Uterus (tissue), 2 donors: ENCODE measurements around the gene FAM217A.

Experiments
- POLR2A ChIP-seq, 2 donors: fragments of 450-650 bp; IDR thresholded peaks; one replicate each; pipeline ENCODE4 v1.6.1; 2016; ENCODE audit warnings: antibody characterized with exemption in 2 of 2, mild to moderate bottlenecking in 1 of 2, moderate library complexity in 1 of 2
- TF ChIP-seq, protein P1 (sequence below), 4 experiments: fragments of 200-600 bp in 2 of 4; fragments of 450-650 bp in 2 of 4; sonication (generic) in 2 of 4; IDR thresholded peaks; one replicate each; pipeline ENCODE4 v1.5.1; 2016 to 2019; ENCODE audit warnings: antibody characterized with exemption in 4 of 4, mild to moderate bottlenecking in 2 of 4, moderate library complexity in 1 of 4

DNA sequence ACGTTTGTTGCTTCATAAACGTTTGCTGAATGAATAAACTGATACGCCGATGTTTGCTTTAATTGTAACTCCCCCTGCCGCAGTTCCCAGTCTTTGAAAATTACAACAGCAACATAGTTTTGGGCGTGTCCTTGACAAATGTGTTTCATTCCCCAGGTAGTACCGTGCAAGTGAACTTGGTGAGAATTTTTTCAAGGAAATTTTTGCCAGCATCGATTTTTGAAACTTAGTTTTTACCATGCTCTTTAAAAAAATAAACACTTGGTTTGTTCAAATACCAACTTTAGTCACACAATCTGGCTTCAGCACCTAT, 60.1 kb downstream of the FAM217A start:
- TF ChIP-seq, protein P1, sequence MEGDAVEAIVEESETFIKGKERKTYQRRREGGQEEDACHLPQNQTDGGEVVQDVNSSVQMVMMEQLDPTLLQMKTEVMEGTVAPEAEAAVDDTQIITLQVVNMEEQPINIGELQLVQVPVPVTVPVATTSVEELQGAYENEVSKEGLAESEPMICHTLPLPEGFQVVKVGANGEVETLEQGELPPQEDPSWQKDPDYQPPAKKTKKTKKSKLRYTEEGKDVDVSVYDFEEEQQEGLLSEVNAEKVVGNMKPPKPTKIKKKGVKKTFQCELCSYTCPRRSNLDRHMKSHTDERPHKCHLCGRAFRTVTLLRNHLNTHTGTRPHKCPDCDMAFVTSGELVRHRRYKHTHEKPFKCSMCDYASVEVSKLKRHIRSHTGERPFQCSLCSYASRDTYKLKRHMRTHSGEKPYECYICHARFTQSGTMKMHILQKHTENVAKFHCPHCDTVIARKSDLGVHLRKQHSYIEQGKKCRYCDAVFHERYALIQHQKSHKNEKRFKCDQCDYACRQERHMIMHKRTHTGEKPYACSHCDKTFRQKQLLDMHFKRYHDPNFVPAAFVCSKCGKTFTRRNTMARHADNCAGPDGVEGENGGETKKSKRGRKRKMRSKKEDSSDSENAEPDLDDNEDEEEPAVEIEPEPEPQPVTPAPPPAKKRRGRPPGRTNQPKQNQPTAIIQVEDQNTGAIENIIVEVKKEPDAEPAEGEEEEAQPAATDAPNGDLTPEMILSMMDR (IDR thresholded peaks at IDR 0.05) = no peak
- TF ChIP-seq POLR2A (IDR thresholded peaks at IDR 0.05) = no peak
